LNCaP clone FGC (cell line): Measurements from ENCODE around the gene OR1I1.
A peak's percentile ranks its signal among the peaks of the same experiment; 100 is the strongest.

Experiments
- DNase-seq: peaks from one replicate; pipeline ENCODE4 v3.0.0-alpha.2; 2011; ENCODE audit warnings: low read depth
- H3K4me3 ChIP-seq: 2 replicates; pipeline ENCODE4 v1.5.1; 2011; ENCODE audit warnings: mild to moderate bottlenecking, low read depth, low read length, control low read depth
- CTCF ChIP-seq: IDR thresholded peaks from 2 replicates; pipeline ENCODE4 v1.5.1; 2012; ENCODE audit warnings: mild to moderate bottlenecking; ENCODE audit not compliant: control insufficient read depth, insufficient read depth; ENCODE audit errors: extremely low read depth

The OR1I1 gene

DNA sequence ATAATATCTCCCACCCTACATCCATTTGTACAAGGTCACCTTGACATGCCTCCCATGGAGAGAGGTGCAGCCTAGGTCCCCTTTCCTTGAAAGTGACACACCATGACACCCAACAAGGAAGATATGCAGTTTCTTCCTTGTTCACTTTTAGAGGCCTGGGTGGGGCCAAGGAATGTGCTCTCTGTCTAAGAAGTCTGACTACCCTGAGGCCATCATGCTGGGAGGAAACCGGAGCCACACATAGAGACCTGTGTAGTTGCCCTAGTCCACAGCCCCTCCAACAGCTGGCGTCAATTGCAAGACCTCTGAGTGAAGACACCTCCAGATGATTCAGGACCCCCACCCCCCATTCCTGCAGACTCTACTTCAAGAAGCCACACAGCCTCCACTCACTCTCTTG, 36.2 kb downstream of the OR1I1 start:
- no peak overlapping the region for H3K4me3 ChIP-seq
- no peak for TF ChIP-seq CTCF
- no peak for DNase-seq

DNA sequence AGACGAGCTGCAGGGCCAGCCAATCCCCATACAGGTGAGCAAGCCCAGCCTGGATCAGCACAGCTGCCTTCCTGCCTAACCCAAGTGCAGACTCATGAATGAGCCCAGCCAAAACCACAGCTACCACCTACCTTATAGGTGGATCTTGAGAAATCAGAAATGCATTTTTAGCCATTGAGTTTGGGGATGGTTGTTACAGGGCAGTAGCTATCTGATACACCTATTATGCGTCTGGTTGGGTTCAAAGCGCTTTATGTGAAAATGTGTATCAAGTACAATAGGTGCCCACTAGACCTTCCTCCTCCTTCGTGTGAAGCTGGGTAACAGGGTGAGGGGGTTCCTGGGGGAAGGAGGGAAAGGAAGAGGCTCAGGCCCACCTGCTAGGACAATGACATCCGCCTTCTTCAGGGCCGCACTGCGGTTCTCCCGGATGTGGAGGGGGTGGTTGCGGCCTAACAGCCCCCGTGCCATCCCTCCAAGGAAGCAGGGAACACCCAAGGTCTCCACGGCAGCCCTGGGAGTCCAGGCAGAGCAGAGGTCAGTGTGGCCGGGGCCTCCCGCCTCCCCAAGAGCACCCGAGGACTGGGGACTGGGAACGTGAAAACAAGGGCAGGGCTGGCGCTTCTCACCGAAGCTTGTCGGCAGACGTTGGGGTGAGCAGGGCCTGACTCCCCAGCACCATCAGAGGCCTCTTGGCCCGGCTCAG, 36.9 kb downstream of the OR1I1 start:
- DNase-seq = no peak
- TF ChIP-seq CTCF = no peak

GRCh38 chr19:15120135-15121026, 38.4 kb downstream of the OR1I1 start:
- TF ChIP-seq CTCF = no peak
- no peak for DNase-seq
- no peak overlapping the region for H3K4me3 ChIP-seq

More for the DNA sequence above, 36.9 kb downstream of the OR1I1 start:
- no peak overlapping the region for H3K4me3 ChIP-seq

DNA sequence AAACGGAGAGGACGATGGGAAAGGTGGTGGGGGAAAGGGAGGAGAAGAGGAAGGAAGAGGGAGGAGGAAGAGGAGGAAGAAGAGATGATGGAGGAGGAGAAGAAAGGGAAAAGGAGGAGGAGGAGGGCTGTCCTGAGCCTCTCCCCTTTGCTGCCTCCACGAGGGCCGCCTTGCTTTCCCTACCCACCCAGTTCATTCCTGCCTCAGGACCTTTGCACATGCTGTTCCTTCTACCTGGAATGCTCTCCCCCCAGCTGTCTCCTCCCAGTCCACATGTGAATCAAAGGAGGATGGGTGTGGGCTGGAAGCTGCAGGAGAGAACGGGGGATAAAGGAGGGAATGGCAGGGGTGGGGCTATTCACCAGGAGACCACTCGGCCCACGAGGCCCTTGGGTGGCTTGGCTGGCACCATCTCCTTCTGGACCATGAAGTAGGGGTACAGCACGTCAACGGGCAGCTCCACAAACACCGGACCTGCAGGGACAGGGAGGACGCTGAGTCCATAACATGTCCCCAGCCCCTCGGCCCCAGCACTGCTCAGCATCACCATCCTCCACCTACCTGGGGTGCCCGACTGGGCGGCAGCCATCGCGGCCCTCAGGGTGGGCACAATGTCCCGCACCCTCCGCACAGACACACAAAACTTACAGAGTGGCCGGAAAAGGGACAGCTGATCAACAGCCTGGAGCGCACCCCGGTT, 40.5 kb downstream of the OR1I1 start:
- DNase-seq = no peak
- no peak for TF ChIP-seq CTCF
- no peak overlapping the region for H3K4me3 ChIP-seq

DNA sequence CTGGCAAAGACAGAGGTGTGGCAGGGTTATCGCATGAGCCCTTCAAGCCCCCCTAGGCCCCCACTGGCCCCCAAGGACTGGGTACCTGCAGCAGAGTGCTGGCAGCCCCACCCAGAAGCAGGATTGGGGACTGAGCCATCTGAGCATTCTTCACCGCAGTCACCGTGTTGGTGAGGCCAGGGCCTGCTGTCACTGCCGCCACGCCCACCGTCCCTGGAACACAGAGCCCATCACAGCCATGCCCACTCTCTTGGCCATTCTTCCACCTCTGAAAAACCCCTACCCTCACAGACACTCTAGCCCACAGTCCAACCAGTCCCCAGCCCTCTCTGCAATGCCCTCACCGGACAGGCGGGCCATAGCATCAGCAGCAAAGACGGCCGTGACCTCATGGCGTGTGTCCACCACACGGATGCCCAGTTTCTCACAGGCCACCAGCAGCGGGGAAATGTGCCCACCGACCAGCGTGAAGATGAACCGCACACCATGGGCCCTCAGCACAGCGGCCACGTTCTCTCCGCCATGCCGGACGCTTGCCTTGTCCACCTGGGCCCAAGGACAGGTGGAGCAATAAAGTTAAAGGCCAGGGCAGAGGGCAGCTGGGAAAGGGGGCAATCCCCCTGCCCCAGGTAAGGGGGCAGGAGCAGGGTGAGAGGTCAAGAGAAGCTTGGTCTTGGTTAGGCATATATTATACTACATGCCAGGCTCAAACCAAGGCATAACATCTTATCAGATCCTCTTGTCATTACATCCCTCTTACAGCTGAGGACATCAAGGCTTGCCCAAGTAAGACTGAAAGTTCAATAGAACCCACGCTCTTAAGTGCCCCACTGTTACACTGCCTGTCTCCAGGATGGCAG, 41.2 kb downstream of the OR1I1 start:
- DNase-seq = no peak
- H3K4me3 ChIP-seq = no peak overlapping the region
- TF ChIP-seq CTCF = no peak

DNA sequence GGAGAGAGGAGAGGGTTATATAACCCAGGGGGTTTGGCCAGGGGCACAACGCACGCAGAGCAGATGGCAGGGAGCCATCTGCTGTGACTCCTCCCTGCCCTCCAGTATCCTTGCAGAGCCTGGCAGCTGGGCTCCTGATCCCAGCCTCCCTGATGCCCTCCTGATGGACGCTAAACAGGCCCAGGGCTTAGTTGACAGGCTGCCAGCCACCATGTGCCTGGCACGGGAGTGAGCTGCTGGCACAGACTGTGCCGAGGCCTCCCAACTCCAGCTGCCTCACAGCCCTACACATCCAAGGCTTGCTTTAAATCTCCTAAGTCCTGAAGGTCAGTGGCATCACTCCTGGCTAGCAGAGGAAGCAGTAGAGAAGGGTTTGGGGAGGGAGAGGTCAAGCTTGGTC, 41.9 kb downstream of the OR1I1 start:
- no peak overlapping the region for H3K4me3 ChIP-seq
- DNase-seq = peak; percentile 56
- no peak for TF ChIP-seq CTCF
